ENCODE measurements around the gene FSCB.

DNA sequence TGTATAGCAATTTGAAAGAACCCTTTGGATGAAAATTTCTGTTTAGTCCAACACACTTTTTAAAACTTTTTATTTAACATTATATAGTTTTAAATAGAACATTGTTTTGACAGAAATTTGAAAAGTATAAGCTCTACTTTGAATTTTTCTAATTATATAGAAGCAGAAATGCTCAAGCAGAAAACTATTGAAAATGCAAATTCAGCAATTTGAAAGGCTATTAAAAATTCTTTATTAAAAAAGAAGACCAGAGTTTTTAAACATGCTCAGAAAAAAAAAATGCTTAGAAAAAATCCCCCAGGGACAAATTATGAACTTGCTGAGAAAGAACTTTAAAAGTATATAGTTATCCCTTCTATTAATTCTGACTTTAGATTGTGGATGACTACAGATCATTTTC lies 21.1 kb upstream of the FSCB start:
- TF ChIP-seq, protein P1, sequence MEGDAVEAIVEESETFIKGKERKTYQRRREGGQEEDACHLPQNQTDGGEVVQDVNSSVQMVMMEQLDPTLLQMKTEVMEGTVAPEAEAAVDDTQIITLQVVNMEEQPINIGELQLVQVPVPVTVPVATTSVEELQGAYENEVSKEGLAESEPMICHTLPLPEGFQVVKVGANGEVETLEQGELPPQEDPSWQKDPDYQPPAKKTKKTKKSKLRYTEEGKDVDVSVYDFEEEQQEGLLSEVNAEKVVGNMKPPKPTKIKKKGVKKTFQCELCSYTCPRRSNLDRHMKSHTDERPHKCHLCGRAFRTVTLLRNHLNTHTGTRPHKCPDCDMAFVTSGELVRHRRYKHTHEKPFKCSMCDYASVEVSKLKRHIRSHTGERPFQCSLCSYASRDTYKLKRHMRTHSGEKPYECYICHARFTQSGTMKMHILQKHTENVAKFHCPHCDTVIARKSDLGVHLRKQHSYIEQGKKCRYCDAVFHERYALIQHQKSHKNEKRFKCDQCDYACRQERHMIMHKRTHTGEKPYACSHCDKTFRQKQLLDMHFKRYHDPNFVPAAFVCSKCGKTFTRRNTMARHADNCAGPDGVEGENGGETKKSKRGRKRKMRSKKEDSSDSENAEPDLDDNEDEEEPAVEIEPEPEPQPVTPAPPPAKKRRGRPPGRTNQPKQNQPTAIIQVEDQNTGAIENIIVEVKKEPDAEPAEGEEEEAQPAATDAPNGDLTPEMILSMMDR (conservative IDR thresholded peaks at IDR 0.05; ENCODE audit: low read depth in 2 of 2) = no peak
- no peak for TF ChIP-seq POLR2AphosphoS5 (IDR thresholded peaks at IDR 0.05; ENCODE audit: low read depth)
- no peak for TF ChIP-seq EZH2phosphoT487 (IDR thresholded peaks at IDR 0.05; ENCODE audit: unreplicated experiment)

Data from GM23338 (cell line).